Mesodermal cell (in vitro differentiated cells): ENCODE measurements around the gene VRK1.

Experiments
- H3K27ac ChIP-seq: 2 replicates; pipeline ENCODE4 v1.7.0; 2013; ENCODE audit warnings: mild to moderate bottlenecking, low read depth, low read length, moderate library complexity; ENCODE audit not compliant: severe bottlenecking
- H3K36me3 ChIP-seq: 2 replicates; pipeline ENCODE4 v1.7.1; 2013; ENCODE audit warnings: mild to moderate bottlenecking, low read length, moderate library complexity; ENCODE audit not compliant: control insufficient read depth, insufficient read depth
- H3K4me1 ChIP-seq: one replicate; pipeline ENCODE4 v1.7.1; 2013; ENCODE audit warnings: mild to moderate bottlenecking, low read length; ENCODE audit not compliant: insufficient read depth, control insufficient read depth, poor library complexity, severe bottlenecking
- H3K4me3 ChIP-seq: 2 replicates; pipeline ENCODE4 v1.7.0; 2013; ENCODE audit warnings: low read length, control low read depth, mild to moderate bottlenecking; ENCODE audit not compliant: insufficient read depth, poor library complexity, severe bottlenecking; ENCODE audit errors: extremely low read depth
- H3K9me3 ChIP-seq: 2 replicates; pipeline ENCODE4 v1.7.1; 2013; ENCODE audit warnings: mild to moderate bottlenecking, low read length, moderate library complexity; ENCODE audit not compliant: control insufficient read depth
- WGBS, 2 experiments: methylation state at CpG; one replicate each; pipeline ENCODE4 v1.1.5; 2013; ENCODE audit warnings: missing lambda C conversion rate in 2 of 2; ENCODE audit not compliant: insufficient coverage in 2 of 2; 5-methylcytosine and 5-hydroxymethylcytosine counted together

Gene VRK1

GRCh38 chr14:96920023-96920422 lies 122.8 kb downstream of the VRK1 start:
- no peaks in the 10 kb centered on the region for H3K9me3 ChIP-seq
- H3K4me1 ChIP-seq, result no peaks in the 10 kb centered on the region
- 95 to 100% methylated on average over 3 of the region's 3 CpGs for WGBS, 2 experiments
- no peak overlapping the region for H3K27ac ChIP-seq
- no peaks in the 10 kb centered on the region for H3K36me3 ChIP-seq
- no peak overlapping the region for H3K4me3 ChIP-seq

- 93 to 95% methylated on average over 3 of the region's 3 CpGs for WGBS, 2 experiments
- no peak overlapping the region for H3K4me3 ChIP-seq
- no peaks in the 10 kb centered on the region for H3K36me3 ChIP-seq
- H3K27ac ChIP-seq, result no peak overlapping the region
- no peaks in the 10 kb centered on the region for H3K9me3 ChIP-seq
- H3K4me1 ChIP-seq, result no peaks in the 10 kb centered on the region
These were observed 123.6 kb downstream of the VRK1 start for GRCh38 chr14:96920820-96921219.

GRCh38 chr14:96922986-96923385 lies 125.8 kb downstream of the VRK1 start:
- Histone ChIP-seq H3K36me3 (no peaks in the 10 kb centered on the region), H3K4me3 (no peak overlapping the region), H3K9me3 (no peaks in the 10 kb centered on the region), H3K27ac (no peak overlapping the region), H3K4me1 (no peaks in the 10 kb centered on the region)
- 90 to 100% methylated on average over 5 to 7 of the region's 8 CpGs for WGBS, 2 experiments

GRCh38 chr14:96925422-96925821 lies 128.2 kb downstream of the VRK1 start:
- WGBS, 2 experiments, result 57 to 71% methylated on average over 2 to 4 of the region's 4 CpGs
- Histone ChIP-seq H3K36me3 (no peaks in the 10 kb centered on the region), H3K27ac (no peak overlapping the region), H3K9me3 (no peaks in the 10 kb centered on the region), H3K4me1 (no peaks in the 10 kb centered on the region), H3K4me3 (no peak overlapping the region)

- 81 to 92% methylated on average over 5 to 7 of the region's 8 CpGs for WGBS, 2 experiments
- H3K4me3 ChIP-seq, result no peak overlapping the region
- H3K9me3 ChIP-seq, result no peaks in the 10 kb centered on the region
- H3K4me1 ChIP-seq, result no peaks in the 10 kb centered on the region
- no peak overlapping the region for H3K27ac ChIP-seq
- no peaks in the 10 kb centered on the region for H3K36me3 ChIP-seq
These were observed 128.8 kb downstream of the VRK1 start for GRCh38 chr14:96926001-96926400.

- Histone ChIP-seq H3K9me3 (no peaks in the 10 kb centered on the region), H3K27ac (no peak overlapping the region), H3K36me3 (no peaks in the 10 kb centered on the region), H3K4me1 (no peaks in the 10 kb centered on the region), H3K4me3 (no peak overlapping the region)
- 74 to 94% methylated on average over 3 of the region's 3 CpGs for WGBS, 2 experiments
These were observed 131.7 kb downstream of the VRK1 start for GRCh38 chr14:96928779-96929380.

- no peaks in the 10 kb centered on the region for H3K9me3 ChIP-seq
- H3K36me3 ChIP-seq, result no peaks in the 10 kb centered on the region
- H3K4me3 ChIP-seq, result no peak overlapping the region
- 95 to 97% methylated on average over 5 to 9 of the region's 10 CpGs for WGBS, 2 experiments
- no peak overlapping the region for H3K27ac ChIP-seq
- H3K4me1 ChIP-seq, result no peaks in the 10 kb centered on the region
These were observed 132.8 kb downstream of the VRK1 start for GRCh38 chr14:96929950-96930349.

GRCh38 chr14:96930526-96930925 lies 133.3 kb downstream of the VRK1 start:
- Histone ChIP-seq H3K9me3 (no peaks in the 10 kb centered on the region), H3K4me3 (no peak overlapping the region), H3K27ac (no peak overlapping the region), H3K4me1 (no peaks in the 10 kb centered on the region), H3K36me3 (no peaks in the 10 kb centered on the region)
- no CpG with 5 or more reads among the region's 3 CpGs for WGBS, 2 experiments
